NCI-H146 treated with DMSO at 0.1 percent for 48 hours (cell line): ENCODE measurements around the gene PAFAH2.

Source experiments
- DNase-seq: peaks from one replicate; lab custom pipeline; 2025; ENCODE audit not compliant: unreplicated experiment; lab: John Stamatoyannopoulos, UW

PAFAH2 gene

DNA sequence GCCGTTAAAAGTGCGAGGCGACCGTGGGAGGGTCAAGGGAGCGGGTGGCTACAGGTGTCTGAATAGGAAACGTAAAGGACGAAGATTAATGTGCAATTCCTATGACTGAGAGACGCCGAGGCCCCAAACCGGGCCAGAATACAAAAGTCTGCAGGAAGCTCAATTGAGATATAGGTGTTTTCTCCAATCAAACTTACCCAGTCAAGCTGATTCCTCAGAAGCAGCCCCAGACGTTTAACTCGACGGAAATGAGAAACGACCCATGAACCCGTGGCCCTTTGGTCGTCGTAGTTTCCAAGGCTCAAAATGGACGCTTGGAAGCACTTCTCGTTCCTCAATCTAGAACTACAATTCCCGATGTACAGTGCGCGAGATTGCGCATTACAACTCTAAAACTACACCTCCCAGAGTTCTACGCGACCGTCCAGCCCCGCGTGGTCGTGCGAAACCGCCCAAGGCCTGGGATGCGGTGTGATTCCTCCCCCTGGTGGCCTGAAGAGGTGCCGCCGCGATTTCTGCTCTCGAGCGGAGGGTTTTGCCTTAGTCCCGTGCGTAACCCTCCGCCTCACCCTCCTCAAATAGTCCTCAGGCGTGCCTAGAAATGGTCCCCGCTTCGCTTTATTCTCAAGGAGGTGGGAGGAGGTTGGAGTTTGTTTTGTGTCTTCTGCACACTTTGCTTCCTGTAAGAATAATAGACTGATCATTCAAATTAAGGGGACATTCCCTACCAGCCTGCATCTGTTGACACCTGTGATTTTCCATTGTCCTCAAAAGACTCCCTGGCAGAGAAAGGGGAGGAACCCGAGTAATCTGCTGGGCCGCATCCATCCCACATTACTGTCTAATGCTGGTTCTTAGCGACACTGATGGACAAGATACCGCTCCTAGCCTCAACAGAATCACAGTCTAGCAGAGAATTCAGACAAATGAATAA is at the start of gene PAFAH2:
PAFAH2 (minus strand) TSS at position 236 of the 934 bp plus-strand sequence. CDS start 7,247 bp downstream, outside the sequence.
- peak; percentile 90 for DNase-seq

DNA sequence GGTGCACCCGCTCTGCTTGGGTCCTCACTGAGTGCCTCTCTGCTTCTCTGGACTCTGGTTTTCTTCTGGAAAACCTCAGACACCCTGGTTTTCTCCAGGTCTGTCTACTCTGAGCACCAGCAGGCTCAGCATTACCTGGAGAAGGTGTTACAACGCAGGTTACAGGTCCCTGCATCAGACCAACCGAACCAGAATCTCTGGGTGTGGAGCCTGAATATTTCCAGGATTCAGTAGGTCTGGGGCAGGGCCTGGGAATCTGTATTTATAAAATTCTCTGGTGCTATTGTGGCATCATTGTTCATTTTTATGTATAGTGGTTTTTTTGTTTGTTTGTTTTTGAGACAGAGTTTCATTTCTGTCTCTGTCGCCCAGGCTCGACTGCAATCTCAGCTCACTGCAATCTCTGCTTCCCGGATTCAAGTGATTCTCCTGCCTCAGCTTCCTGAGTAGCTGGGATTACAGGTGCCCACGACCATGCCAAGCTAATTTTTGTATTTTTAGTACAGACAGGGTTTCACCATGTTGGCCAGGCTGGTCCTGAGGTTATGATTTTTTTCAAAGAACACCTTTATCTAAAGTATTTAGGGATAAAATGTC is 49.5 kb upstream of the PAFAH2 start:
- no peak for DNase-seq

DNA sequence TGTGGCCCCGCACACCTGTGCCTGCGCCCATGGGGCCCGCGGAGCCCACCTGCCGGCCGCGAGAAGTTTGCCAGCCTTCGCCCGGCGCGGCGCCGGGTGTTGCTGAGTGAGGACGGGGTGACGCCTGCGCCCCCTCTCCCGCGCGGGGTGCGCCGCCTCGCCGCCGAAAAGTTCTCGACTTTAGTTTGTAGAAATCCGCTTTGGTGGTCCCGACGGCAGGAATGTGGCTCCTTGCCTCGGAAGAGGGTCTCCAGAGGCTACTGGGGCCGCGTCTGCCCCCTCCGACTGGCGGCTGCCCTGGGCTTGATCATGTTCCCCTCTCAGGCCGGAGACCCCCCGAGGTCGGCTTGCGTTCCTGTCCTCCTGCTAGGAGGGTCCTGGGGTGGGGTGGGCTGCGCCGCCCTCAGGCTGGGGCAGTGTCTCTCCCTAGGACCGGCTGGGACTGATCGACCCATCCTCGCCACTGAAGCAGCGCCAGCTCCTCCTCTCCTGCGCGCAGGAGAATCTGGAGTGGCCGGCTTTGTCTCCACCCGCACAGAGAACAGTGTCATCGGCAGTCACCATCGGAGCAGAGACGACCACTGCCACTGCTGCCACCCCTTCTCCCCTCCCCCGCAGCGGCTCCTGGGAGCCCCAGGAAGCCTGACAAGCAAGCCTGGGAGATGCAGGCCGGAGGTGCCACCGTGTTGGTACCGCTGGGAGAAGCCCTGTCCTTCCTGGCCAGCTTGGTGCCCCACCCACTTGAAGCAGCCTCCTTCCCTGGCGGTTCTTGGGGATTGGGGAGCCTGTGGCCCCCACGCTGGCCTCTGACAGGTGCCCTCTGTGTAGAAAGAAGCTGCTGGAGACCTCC is 48.6 kb upstream of the PAFAH2 start:
- no peak for DNase-seq

DNA sequence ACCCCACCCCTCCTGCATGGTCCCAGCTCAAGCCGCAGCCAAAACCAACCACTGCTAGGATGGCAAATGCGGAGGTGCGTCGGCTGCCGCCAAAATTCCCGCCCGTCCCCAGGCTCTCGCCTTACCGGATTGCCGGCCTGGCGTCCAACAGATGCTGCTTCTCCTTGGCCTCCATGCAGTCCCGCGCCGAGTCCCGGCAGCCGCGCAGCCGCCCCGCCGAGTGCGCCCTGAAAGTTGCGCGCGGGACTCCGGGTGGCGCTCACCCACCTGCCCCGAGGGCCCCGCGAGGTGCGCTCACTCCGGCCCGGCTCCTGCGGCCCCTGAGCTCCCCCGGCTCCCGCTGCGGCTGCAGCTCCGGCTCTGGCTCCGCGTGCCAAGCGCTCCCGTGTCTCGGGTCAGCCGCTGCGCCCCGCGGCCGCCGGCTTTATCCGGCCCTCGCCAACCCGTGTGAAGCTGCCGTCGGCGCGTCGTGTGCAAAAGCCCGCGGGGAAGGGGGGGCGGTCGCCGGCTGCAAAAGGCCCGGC is 47.9 kb upstream of the PAFAH2 start, which contains the start of gene SLC30A2:
SLC30A2 (minus strand) TSS at position 397 of the 524 bp plus-strand sequence; CDS start at position 175, 222 bp downstream.
- no peak for DNase-seq

DNA sequence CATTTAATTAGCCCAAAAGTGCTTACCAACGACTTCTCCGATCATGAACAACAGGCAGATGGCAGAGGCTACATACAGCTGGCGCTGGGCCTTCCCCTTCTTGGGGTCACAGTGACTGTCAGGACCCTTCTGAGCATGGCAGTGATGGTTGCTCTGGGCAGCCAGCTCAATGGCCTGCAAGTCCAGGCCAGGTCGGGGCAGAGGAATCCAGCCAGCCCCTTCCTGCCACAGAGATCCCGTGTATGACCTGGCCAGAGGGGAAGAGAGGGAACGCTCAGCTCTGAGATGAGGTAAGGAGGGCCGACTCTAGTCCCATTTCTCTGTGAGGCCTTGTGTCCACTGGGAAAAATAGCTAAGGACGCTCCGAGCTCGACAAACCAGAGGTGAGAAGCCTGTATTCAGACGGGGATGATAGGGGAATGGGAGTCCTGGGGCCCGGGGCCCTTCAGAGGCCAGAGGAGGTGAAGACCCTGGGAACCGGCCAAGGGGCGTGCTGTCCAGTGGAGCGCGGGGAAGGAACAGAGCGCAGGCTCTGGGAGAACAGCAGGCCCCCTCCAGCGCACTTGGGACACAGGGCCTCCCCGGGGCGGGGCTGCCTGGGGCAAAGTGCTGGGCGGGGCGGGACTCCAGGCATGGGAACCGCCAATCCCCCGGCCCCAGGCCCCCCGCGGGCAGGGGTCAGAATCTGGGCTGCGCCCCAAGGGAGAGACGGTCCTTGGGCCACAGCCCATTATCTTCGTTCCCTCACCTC is 47.3 kb upstream of the PAFAH2 start:
- no peak for DNase-seq

DNA sequence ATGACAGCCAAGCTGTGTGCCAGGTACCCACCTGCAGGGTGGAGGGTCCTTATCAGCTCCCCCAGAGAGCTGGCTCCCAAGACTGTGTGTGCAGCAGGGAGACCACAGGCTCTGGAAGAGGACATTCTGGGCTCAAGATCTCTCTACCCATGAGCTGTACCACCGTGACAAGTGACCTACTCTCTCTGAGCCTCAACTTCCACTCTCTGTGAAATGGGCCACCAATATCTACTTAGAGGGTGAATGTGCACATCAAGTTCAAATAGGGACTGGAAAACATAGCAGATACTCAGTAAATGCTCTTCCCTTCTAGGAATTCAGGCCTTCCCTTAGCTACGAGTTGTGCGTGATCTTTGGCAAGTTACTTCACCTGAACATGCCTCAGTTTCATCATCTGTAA is 46.6 kb upstream of the PAFAH2 start:
- DNase-seq: no peak

DNA sequence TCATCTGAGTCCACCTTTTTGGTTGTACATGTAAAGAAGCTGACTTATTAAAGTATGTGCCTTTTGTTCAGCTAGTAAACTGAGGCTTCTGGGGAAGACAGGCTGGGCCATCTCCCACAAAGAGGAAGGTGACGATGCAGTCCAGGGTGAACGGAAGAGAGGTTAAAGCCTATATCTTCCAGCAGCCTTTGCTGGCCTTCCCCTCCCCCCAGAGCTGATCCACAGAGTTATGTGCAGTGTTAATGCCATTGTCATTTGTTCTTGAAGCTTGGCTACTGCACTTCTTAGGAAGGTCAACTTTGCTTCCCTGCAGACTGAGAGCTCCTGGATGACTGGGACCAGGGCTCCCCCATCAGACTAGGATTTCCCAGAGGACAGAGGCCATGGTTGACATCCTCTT is 45.9 kb upstream of the PAFAH2 start:
- DNase-seq: no peak

DNA sequence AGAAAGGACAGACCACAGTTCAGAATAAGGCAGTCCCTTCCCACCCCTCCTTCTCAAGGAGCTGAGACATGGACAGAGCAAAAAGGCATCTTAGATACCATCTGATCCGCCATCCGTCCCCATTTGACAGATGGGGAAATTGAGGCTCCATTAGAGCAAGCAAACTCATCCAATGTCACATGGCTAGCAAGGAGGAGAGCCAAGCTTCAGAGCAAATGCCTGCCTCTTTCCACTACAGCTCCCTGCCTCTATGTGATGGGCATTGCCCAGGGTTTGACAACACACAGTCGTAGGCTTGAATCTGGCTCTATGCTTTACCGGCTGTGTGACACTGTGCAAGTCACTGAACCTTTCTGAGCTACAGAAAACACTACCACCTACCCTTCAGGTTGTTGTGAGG is 44.1 kb upstream of the PAFAH2 start:
- DNase-seq: no peak

DNA sequence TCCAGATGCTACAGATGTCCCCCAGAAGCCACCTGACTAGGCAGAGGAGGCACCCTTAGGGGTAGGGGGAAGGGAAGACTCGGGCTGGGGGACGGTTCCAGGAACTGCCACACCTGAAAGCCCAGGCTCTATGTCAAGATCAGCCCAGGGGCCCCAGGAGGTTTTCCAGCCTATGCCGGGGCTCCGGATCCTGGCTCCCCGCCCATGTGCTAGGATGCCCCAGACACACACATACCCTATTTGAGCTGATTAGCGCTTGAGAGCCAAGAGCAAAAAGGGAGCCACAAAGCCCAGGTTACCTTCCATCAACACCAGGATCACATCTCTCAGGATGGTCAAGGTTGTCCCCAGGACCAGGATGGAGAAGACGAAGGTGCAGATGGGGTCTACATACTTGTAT is 43.5 kb upstream of the PAFAH2 start:
- DNase-seq: no peak

DNA sequence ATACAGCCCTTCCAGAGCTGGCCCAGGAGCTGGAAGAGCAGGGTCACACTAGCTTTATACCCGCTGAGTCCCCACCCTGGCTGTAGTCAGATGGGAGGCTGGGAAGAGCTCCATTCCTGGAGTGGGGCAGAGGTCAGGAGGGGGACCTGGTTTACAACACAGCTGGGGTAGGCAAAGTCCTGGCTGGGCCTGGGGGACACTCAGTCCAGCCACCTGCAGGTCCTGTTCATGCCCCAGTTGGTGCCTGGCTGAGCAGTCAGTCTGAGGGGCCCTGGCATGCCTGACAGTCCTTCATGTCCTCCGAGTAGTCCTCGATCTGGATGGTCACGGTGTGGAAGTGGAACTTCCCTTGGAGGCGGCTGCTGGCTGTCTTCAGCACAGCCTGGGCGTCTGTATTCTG is 41.0 kb upstream of the PAFAH2 start:
- no peak for DNase-seq

DNA sequence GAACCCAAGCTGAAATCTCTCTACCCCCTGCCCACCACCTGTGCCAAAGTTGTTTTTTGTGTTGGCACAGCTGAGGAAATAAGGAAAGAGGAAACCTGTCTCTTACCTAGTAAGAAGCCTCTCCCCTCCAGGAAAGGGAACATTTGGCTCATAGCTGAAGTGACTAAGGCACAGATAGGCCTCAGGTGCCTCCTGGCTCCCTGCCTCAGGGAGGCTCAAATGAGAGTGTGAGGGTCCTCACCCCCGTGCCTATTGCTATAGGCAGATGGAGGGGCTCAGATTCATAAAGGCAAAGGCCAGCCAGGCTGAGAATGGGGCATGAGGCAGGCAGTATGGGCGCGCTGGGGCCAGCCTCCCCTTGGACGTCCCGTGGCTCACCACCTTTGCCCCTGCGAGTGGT is 40.6 kb upstream of the PAFAH2 start:
- no peak for DNase-seq

DNA sequence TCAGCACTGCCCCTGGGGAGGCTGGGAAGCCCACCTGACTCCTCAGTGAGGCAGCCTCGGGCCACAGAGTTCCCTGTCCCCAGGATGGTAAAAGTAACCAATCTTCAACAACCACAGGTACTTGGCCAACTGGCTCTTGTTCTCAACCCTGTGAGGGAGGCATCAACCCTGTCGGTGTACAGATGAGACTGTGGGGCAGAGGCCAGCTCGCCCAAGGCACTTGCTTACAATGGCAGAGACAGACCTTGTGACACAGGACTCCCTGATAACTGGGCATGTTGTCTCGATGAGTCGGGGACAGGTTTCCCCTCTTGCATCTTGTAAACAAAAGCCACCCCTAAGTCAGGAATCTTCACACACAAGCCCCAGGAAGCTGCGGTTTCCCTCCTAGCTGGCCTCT is 40.0 kb upstream of the PAFAH2 start:
- DNase-seq: no peak

DNA sequence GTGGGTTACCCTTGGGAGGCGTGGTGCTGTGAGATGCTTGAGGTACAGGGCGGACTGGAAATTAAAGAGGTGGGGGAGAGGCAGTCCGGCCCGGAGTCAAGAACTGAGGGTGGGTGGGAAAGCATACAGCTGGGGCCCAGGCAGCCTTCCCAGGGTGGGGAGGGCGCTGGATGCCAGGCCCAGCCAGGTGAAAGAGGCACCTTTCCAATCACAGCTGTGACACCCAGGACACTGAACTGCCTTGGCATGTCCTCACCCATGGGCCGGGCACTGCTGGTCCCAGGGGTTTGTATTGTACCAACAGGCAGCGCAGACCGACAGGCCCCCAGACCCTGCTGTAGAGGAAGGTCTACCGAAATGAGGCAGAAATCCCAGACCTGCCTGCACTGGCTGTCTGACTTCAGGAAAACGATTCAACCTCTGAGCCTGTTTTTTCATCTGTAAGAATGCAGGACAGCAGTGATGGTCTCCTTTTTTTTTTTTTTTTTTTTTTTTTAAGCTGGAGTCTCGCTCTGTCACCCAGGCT is 39.0 kb upstream of the PAFAH2 start:
- no peak for DNase-seq

DNA sequence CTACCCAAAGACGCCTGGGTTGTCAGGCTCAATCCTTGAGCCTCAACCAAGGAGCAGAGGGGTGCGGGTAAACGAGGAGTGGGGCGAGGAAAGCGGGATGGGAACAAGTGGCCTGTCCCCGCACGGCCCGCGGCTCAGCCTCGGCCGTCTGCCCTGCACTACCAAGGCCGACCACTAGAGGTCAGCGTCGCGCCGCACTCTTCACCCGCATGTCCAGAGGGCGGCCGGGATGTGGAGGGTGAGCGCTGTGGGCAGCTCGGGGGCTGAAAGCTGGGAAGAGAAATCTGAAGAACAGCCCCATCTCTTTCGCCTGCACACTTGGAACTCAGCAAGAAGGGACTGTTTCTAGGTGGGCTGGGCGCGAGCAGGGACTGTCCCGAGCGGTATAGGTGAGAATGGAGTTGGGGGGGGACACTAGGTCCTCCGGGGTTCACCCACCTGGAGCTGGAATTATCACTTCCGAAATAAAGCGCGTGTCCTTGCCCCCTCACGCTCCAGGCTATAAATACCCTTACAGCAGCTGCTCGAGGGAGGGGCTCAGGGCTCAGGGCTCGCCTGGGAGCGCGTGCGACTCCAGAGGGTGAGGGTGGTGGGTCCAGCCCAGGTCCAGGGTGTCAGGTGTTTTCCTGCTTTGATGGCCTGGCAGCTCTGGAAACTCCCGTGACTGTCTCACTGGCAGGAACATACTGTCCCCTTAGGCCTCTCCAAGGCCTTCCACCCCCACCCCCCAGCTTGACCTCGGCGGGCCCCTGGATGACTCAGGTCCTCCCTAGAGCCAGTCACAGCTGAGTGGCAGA is 38.3 kb upstream of the PAFAH2 start:
- DNase-seq: peak; percentile 4

DNA sequence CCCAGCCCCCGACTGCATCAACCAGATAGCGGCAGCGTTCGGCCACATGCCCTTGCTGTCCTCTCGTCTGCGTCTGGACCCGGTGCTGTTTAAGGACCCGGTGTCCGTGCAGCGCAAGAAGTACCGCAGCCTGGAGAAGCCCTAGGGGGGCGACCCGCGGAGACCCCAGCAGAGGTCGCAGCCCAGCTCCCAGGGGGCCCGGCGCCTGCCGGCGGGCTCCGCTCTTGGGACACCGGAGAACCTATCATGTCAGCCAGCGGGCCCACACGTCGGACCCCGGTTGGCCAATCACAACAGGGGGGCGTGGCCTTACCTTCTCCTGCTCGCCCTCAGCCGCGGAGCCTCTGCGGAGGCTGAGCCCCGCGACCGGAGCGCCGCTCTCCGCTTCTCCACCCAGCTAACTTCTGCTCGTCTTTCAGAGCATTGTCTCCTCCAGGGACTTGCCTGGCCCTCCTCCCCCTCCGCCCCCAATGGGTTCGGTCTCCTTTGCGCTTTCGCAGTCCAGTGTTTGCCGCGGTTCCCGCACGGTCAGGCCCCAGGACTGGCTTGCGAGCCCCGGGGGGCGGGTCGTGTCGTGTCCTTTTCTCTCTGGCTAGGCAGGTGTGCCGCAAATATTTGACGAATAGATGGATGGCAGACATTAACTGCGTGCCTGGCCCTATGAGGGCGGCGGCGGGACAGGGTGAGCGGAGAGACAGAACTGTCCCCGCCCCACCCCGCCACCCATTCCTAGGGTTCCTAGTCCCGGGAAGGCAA is 37.5 kb upstream of the PAFAH2 start:
- peak; percentile 55 for DNase-seq

DNA sequence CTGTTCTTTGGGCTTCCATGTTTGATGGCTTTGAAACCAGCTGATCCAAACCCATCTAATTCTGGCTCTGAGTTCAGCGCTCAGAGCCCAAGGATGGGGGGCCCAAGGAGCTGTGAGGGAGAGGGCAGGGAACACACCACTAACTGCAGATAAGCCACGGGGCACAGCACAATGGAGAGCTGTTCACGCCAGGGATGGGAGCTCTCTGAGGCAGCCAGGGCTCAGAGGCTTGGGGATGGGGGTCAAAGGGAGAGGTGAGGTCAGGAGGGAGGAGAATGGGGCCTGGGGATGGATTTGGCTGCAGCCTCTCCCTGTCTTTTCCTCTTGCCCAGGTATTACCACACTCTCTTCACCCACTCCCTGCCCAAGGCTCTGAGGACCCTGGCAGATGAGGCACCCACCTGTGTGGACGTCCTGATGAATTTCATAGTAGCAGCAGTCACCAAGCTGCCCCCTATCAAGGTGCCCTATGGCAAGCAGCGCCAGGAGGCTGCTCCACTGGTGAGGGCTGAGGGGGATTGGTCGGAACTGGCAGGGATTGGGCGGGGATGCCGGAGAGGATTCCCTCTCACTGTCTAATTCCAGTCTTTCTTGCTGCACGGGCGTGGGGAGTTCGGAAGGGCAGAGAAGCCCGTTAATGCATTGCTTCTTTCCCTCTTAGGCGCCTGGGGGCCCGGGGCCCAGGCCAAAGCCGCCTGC is 36.8 kb upstream of the PAFAH2 start:
- DNase-seq: no peak

DNA sequence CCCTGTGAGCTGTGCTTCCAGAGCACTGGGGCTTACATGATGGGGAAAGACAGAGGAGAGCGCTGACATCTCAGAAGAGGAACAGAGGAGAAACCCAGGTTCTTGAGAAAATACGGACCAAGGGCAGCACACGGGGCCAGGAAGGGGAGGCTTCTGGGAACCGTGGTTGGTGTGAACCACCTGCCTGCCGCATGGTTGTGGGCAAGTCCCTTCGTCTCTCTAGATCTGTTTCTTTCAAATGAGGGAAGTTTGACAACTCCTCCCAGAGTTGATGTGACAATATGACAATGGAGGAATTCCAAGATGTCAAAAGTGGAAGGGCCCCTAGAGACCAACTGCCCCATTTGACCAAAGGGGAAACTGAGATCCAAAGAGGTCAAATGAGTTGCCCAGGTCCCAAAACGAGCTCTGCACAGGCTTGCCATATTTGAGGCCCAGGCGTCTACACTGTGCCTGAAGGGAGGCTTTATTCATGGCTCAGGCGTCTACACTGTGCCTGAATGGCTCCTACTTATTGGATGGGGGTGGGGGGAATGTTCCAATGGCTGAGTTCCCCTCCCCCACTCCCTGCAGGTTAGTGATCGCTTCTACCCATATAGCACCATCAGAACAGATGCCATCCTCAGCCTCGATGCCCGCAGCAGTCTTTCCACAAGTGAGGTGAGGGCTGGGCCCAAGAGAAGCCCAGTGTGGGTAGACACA is 34.9 kb upstream of the PAFAH2 start:
- no peak for DNase-seq
